Muscle layer of duodenum (tissue), 2 donors: ENCODE data around the gene UBE2Q2.
A peak's percentile ranks its signal among the peaks of the same experiment; 100 is the strongest.
"Not testable (repeated sequence)": the region's sequence is repeated elsewhere in the genome, so short reads cannot be mapped to it uniquely, and the experiment has no call there.

Source experiments
- H3K27ac ChIP-seq: one replicate; pipeline ENCODE4 v1.7.0; 2013; ENCODE audit warnings: mild to moderate bottlenecking, low read length
- H3K27me3 ChIP-seq: one replicate; pipeline ENCODE4 v1.7.0; 2013; ENCODE audit warnings: low read depth, mild to moderate bottlenecking, control low read depth, low read length
- H3K36me3 ChIP-seq, 2 donors: one replicate each; pipeline ENCODE4 v1.7.0; 2013; ENCODE audit warnings: low read length in 2 of 2, control low read depth in 1 of 2, mild to moderate bottlenecking in 1 of 2; ENCODE audit not compliant: insufficient read depth in 2 of 2, control insufficient read depth in 1 of 2
- H3K4me1 ChIP-seq, 2 donors: one replicate each; pipeline ENCODE4 v1.7.0; 2013; ENCODE audit warnings: low read length in 2 of 2, mild to moderate bottlenecking in 2 of 2, control low read depth in 1 of 2, moderate library complexity in 1 of 2; ENCODE audit not compliant: insufficient read depth in 2 of 2, control insufficient read depth in 1 of 2
- H3K4me3 ChIP-seq, 2 donors: one replicate each; pipeline ENCODE4 v1.7.0; 2013; ENCODE audit warnings: low read length in 2 of 2, low read depth in 1 of 2, mild to moderate bottlenecking in 1 of 2
- H3K9me3 ChIP-seq, 2 donors: one replicate each; pipeline ENCODE4 v1.7.0; 2013; ENCODE audit warnings: low read length in 2 of 2, control low read depth in 1 of 2, mild to moderate bottlenecking in 1 of 2; ENCODE audit not compliant: control insufficient read depth in 1 of 2
- donor health status: healthy.

Gene UBE2Q2

DNA sequence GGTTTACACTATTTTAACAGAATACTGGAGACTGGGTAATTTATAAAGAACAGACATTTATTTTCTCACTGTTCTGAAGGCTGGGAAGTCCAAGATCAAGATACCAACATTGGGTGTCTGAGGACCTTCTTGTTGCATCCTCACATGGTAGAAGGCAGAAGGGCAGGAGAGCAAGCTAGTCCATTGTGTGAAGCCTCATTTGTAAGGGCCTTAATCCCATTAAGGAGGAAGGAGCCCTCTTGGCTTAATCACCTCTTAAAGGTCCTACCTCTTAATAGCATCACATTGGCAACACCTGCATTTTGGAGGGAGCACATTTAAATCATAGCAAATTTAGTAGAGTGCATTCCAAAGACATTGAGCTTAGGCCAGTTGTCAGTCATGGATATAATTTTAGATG is 26.2 kb downstream of the UBE2Q2 start:
- Histone ChIP-seq H3K4me3 (no peak overlapping the region), H3K9me3 (no peaks in the 10 kb centered on the region), H3K36me3 (peaks cover 11 to 13% of the 10 kb centered on the region in 2 donors), H3K27me3 (no peaks in the 10 kb centered on the region), H3K4me1 (no peaks in the 10 kb centered on the region), H3K27ac (no peak overlapping the region)

DNA sequence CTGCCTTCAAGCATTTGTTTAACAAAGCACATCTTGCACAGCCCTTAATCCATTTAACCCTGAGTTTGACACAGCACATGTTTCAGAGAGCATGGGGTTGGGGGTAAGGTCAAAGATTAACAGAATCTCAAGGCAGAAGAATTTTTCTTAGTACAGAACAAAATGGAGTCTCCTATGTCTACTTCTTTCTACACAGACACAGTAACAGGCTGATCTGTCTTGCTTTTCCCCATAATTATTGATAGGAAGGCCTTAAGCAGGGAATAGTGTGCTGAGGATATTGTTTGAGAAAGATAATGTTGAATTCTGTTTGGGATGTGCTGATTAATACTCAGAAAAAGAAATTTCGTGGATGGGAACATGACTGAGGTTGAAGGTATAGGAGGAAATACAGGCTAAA is 28.3 kb downstream of the UBE2Q2 start:
- H3K36me3 ChIP-seq = peaks cover 11 to 19% of the 10 kb centered on the region in 2 donors

DNA sequence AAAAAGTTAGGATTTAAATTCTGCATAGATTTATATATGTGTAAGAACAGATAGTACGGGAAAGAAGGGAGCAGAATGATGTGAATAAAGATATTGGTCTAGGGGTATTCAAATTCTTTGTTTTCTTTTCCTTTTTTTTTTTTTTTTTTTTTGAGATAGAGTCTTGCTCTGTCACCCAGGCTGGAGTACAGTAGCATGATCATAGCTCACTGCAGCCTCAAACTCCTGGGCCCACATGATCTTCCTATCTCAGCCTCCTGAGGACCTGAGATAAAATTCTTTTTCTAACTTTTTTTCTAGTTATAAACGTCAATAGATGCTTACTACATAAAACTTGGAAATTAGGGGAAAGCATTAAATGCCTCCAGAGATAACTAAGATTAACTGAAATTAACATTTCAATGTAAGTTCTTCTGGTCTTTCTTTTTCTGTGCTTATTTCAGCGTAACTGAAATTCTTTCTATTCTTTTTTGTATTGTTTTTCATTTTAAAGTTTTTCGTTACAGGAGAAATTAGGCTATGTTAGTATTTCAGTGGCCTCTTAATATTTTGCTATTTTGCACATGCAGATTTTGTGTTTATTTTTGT is 29.2 kb downstream of the UBE2Q2 start:
- Histone ChIP-seq H3K27me3 (no peaks in the 10 kb centered on the region), H3K4me1 (no peaks in the 10 kb centered on the region), H3K4me3 (no peak overlapping the region), H3K36me3 (peaks cover 11 to 19% of the 10 kb centered on the region in 2 donors), H3K27ac (no peak overlapping the region), H3K9me3 (no peaks in the 10 kb centered on the region)

More for the DNA sequence above, 28.3 kb downstream of the UBE2Q2 start:
- not testable (repeated sequence) for H3K4me1 ChIP-seq, H3K4me3 ChIP-seq, H3K27me3 ChIP-seq, H3K27ac ChIP-seq, H3K9me3 ChIP-seq

DNA sequence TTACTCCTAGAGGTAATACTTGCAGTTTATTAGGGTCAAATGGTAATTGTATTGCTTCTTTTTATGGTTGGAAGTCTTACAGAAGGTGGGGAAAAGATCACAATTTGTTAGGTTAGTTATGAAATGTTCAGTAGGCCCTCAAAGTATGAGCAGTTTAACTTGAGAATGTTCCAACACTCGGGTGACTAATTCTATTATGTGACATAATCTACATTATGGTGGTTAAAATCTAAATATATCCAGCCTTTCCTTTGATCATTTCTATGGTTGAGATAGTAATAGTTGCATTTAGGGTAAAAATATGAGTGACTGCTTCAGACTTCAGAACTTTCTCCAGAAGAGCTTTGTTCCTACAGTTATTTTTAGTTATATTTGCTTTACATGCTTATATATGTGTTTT is 40.8 kb downstream of the UBE2Q2 start:
- Histone ChIP-seq H3K9me3 (no peaks in the 10 kb centered on the region), H3K4me1 (no peaks in the 10 kb centered on the region), H3K27me3 (no peaks in the 10 kb centered on the region), H3K4me3 (no peak overlapping the region), H3K27ac (no peak overlapping the region), H3K36me3 (peaks cover 10 to 26% of the 10 kb centered on the region in 2 donors)

DNA sequence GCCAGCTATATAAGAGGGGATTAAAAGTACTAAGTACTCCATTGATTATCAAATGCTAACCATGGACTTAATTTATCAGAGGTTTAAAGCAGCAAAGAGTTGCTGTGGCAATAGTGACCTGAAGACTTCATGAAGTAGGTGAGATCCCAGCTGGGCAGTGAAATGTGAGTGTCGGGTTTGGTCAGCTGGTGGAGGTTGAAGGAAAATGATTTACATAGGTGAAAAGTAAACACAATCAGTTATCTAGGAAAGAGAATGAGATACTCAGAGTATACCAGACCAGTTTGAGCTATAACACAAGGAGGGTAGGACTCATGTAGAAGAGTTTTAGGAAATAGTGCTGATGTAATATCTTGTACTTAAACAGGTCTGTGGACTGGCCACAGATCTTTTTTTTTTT is 43.9 kb downstream of the UBE2Q2 start:
- no peak overlapping the region for H3K4me3 ChIP-seq
- no peaks in the 10 kb centered on the region for H3K27me3 ChIP-seq
- peaks cover 3 to 30% of the 10 kb centered on the region in 2 donors for H3K36me3 ChIP-seq
- no peaks in the 10 kb centered on the region for H3K9me3 ChIP-seq
- H3K4me1 ChIP-seq = peaks cover 0 to 3% of the 10 kb centered on the region in 2 donors
- no peak overlapping the region for H3K27ac ChIP-seq

DNA sequence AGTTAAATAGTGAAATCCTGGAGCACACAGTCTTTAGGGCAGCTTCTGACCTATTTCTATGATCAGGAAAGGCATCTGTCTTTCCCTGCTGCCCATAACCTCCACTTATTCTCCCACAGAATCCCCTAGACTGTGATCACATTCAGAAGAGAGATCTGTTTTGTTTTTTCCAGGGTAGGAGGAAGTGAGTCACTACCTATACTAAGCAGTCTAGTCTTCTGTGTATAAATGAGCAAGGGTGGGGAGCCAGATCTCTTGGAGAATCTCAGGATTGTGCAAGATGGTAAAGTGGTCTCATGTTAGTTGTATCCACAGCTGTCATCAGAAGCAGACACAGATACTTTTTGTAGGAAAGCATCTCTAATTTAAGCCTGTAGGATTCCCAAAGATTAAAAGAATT is 48.6 kb downstream of the UBE2Q2 start:
- no peak overlapping the region for H3K4me3 ChIP-seq
- H3K36me3 ChIP-seq = peaks cover 0 to 25% of the 10 kb centered on the region in 2 donors
- no peaks in the 10 kb centered on the region for H3K27me3 ChIP-seq
- H3K4me1 ChIP-seq = peaks cover 0 to 3% of the 10 kb centered on the region in 2 donors
- no peaks in the 10 kb centered on the region for H3K9me3 ChIP-seq
- H3K27ac ChIP-seq = peak overlapping the region; percentile 3

DNA sequence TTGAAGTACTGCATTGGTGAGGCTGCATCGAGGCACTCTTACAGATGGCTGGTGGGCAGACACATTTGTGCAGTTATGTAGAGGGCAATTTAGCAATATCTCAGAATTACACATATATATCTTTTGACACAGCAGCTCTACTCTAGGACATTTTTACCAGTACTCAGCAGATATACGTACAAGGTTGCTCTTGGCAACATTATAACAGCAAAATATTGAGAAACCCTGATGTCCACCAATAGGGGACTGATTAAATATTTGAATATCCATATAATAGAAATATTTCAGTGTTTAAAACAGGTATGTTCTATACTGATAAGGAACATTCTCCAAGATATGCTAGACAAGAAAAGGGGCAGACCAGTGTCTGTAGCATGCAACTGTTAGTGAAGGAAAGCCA is 52.5 kb downstream of the UBE2Q2 start:
- Histone ChIP-seq H3K4me1 (peaks cover 0 to 3% of the 10 kb centered on the region in 2 donors), H3K9me3 (no peaks in the 10 kb centered on the region), H3K27ac (no peak overlapping the region), H3K4me3 (no peak overlapping the region), H3K36me3 (peaks cover 0 to 8% of the 10 kb centered on the region in 2 donors), H3K27me3 (no peaks in the 10 kb centered on the region)

DNA sequence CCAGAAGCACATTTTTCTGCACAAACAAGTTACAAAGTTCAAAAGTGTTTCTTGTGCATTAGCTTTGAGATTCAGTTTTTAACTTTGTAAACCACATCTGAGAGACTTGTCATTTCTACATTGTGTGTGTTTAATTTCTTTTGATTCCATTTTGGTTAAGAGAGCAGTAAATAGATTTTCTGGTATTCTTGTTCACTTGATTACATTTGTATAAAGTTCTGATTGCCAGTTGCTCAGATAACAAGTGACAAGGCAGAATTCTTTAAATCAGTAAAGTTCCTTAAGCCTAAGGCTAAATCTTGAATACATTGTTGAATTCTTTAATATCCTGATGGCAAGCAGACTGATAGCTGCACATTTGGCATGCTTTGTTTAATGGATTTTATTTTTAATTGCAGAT is 57.3 kb downstream of the UBE2Q2 start:
- H3K4me1 ChIP-seq = peaks cover 8 to 23% of the 10 kb centered on the region in 2 donors
- no peaks in the 10 kb centered on the region for H3K27me3 ChIP-seq
- no peak overlapping the region for H3K27ac ChIP-seq
- H3K36me3 ChIP-seq = no peaks in the 10 kb centered on the region
- H3K4me3 ChIP-seq = no peak overlapping the region
- H3K9me3 ChIP-seq = no peaks in the 10 kb centered on the region

DNA sequence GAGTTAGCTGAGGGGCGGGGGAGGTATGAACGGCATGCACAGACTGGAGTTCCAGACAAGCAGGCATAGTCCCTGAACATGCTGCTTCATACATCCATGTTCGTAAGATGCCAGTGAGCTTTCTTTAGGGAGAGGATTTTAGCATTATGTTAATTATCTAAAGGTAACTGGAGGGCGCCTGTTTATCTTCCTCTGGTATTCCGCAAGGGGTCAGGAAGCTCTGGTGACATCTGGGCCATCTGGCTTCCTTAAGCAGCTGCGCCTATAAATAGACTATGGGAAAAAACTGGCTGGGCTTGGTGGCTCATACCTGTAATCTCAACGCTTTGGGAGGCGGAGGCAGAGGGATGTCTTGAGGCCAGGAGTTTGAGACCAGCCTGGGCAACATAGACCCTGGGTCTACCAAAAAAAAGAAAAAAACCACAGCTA is 58.9 kb downstream of the UBE2Q2 start:
- Histone ChIP-seq H3K9me3 (no peaks in the 10 kb centered on the region), H3K27ac (no peak overlapping the region), H3K4me3 (no peak overlapping the region), H3K4me1 (peaks cover 8 to 30% of the 10 kb centered on the region in 2 donors), H3K36me3 (no peaks in the 10 kb centered on the region), H3K27me3 (no peaks in the 10 kb centered on the region)

DNA sequence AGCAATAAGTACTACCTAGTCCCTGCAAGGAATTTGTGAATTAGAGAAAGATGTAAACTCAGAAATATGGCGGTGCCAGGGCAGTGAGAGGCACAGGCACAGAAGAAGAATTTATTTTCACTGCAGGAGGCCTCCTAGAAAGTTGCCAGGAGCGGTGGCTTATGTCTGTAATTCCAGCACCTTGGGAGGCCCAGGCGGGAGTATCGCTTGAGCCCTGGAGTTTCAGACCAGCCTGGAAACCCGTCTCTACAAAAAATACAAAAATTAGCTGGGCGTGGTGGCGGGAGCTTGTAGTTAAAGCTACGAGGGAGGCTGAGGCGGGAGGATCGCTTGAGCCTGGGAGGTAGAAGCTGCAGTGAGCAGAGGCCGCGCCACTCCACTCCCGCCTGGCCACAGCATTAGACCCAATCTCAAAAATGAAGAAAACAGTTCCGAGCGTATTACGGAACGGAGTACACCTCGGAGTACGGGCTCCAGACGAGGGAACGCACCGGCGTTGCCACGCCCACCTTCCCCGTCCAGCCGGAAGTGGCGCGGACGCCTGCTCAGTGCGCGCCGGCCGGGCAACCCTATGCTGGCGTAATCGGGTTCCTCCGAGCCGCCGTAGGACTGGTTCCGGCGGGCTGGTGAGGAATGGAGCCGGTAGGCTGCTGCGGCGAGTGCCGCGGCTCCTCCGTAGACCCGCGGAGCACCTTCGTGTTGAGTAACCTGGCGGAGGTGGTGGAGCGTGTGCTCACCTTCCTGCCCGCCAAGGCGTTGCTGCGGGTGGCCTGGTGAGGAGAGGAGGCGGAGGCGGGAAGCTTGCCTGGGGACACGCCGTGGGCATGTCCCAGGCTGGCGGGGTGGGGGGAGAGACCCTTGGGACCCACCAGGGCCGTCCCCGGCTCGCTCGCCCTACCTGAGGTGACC is 60.3 kb downstream of the UBE2Q2 start, which contains the start of gene FBXO22:
FBXO22 (plus strand) TSS at position 548 of the 909 bp plus-strand sequence; CDS start at position 634, 86 bp downstream.
- Histone ChIP-seq H3K4me1 (peaks cover 8 to 30% of the 10 kb centered on the region in 2 donors), H3K9me3 (no peaks in the 10 kb centered on the region), H3K4me3 (peak within 1 kb of the TSS; percentile 94 to 96), H3K36me3 (peaks cover 0 to 4% of the 10 kb centered on the region in 2 donors), H3K27ac (peak within 1 kb of the TSS; percentile 55), H3K27me3 (no peaks in the 10 kb centered on the region)

DNA sequence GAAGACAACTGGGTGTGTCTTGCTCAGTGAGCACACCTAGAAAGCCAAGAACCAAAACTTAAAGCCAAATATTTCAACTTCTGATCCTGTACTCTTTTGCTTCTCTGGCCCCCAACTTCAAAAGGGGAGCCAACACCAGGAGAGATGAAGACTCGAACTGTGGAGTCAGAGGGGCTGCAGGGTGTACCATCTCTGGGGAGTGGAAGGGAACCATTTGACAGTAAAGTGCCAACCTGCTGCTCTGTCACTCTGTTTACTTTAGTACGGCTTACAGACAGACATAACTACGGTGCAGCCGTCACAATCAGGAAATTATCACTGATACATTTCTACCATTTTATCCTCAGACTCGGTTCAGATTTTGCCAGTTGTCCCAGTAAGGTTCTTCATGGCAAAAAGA is 62.0 kb downstream of the UBE2Q2 start:
- peaks cover 8 to 30% of the 10 kb centered on the region in 2 donors for H3K4me1 ChIP-seq
- H3K4me3 ChIP-seq = no peak overlapping the region

More for the DNA sequence above, 62.0 kb downstream of the UBE2Q2 start:
- Histone ChIP-seq H3K9me3 (no peaks in the 10 kb centered on the region), H3K27me3 (no peaks in the 10 kb centered on the region), H3K36me3 (peaks cover 0 to 4% of the 10 kb centered on the region in 2 donors), H3K27ac (no peak overlapping the region)
